Pancreas (tissue), 10 donors: Measurements from ENCODE around the gene EMD. TPM values are rescaled to one million over a fixed set of nuclear protein-coding genes. Genes with fewer than 3 reads are reported as not detected.

Experiments
- ATAC-seq, 4 donors: fragments of 200-7000 bp; cut with Tn5 transposase; one replicate each; pipeline versions ENCODE4 v1.8.0 to v1.9.1; 2020; ENCODE audit warnings: mild to moderate bottlenecking in 4 of 4, moderate library complexity in 4 of 4
- DNase-seq, 6 donors: peaks; one replicate each; pipeline ENCODE4 v3.0.0-alpha.2; 2020
- FAIRE-seq: peaks from 2 replicates; lab custom pipeline; 2012; peaks lifted over from hg19 to GRCh38; lab: Jason Lieb, UNC
- H3K27ac ChIP-seq, 4 donors: fragments of 200-600 bp; sonication (generic); 1 replicate in 3 of 4; 2 replicates in 1 of 4; pipeline versions ENCODE4 v1.5.0 to v1.8.0; 2020
- H3K27me3 ChIP-seq, 4 donors: fragments of 200-600 bp; one replicate each; pipeline ENCODE4 v1.8.0; 2021
- H3K36me3 ChIP-seq, 3 donors: fragments of 200-600 bp; sonication (generic) in 1 of 3; one replicate each; pipeline versions ENCODE4 v1.5.0 to v1.8.0; 2020 to 2021
- H3K4me1 ChIP-seq, 3 donors: fragments of 200-600 bp; one replicate each; pipeline ENCODE4 v1.8.0; 2021
- H3K4me3 ChIP-seq, 4 donors: fragments of 200-600 bp; sonication (generic) in 2 of 4; one replicate each; pipeline versions ENCODE4 v1.5.0 to v1.8.0; 2020 to 2021
- H3K9me3 ChIP-seq, 4 donors: fragments of 200-600 bp; one replicate each; pipeline ENCODE4 v1.8.0; 2021
- WGBS, 2 donors: extraction: QIAGEN DNeasy Blood & Tissue Kit; methylation state at CpG; one replicate each; pipeline ENCODE4 v1.1.7; 2013; 5-methylcytosine and 5-hydroxymethylcytosine counted together
- intact Hi-C, 3 donors: fragments of 100-400 bp; cut with DNase I; formaldehyde crosslinking; loops; one replicate each; pipeline versions ENCODE4 v1.11.1 to v1.14.2; 2022
- polyA plus RNA-seq, 2 donors: library from polyadenylated mRNA; stranded (reverse); fragments of 200-250 nt; gene quantifications; one replicate each; pipeline ENCODE4 v1.2.3, GENCODE V29; 2013
- total RNA-seq, 6 donors: library from RNA; stranded (reverse); fragmentation: NEBNext Ultra II Directional in 4 of 6; extraction: Animal tissue kit (Norgen Biotek cat#: 25700) in 4 of 6; gene quantifications; one replicate each; pipeline versions ENCODE4 v1.2.1 to v1.2.4, GENCODE V29; 2021 to 2023
- TF ChIP-seq, protein P1 (sequence below), 4 donors: fragments of 200-600 bp; sonication (generic) in 3 of 4; IDR thresholded peaks; one replicate each; pipeline versions ENCODE4 v1.5.0 to v1.8.0; 2021; ENCODE audit warnings: antibody characterized with exemption in 4 of 4
- donor health status: healthy with polysubstance abuse.
- donor health status: DM: no; HTN: no; CAD: no; lungs with moderate emphysema.
- donor health status: DM: no; HTN: no; CAD: no.
- donor health status: control.
- donor health status: control.
- donor health status: Bipolar disorder and iron deficiency.
- donor health status: DM: yes; HTN: yes; CAD: no.
- donor health status: DM: no; HTN: no; CAD: no.
- donor health status: DM: no; HTN: no; CAD: no.
- donor health status: DM: yes; HTN: yes; CAD: no.

Gene EMD
- total and polyA plus RNA-seq, 8 donors: 23.1 to 86.7 (median 41.4) TPM

GRCh38 chrX:154356596-154356995 lies 22.5 kb upstream of the EMD start:
- WGBS, 2 donors: 81 to 94% methylated on average over 13 of the region's 13 CpGs
- H3K27ac ChIP-seq: no peak overlapping the region
- TF ChIP-seq, protein P1, sequence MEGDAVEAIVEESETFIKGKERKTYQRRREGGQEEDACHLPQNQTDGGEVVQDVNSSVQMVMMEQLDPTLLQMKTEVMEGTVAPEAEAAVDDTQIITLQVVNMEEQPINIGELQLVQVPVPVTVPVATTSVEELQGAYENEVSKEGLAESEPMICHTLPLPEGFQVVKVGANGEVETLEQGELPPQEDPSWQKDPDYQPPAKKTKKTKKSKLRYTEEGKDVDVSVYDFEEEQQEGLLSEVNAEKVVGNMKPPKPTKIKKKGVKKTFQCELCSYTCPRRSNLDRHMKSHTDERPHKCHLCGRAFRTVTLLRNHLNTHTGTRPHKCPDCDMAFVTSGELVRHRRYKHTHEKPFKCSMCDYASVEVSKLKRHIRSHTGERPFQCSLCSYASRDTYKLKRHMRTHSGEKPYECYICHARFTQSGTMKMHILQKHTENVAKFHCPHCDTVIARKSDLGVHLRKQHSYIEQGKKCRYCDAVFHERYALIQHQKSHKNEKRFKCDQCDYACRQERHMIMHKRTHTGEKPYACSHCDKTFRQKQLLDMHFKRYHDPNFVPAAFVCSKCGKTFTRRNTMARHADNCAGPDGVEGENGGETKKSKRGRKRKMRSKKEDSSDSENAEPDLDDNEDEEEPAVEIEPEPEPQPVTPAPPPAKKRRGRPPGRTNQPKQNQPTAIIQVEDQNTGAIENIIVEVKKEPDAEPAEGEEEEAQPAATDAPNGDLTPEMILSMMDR (IDR thresholded peaks at IDR 0.05): no peak
- peaks cover 0 to 16% (median 0%) of the 10 kb centered on the region in 3 donors for H3K36me3 ChIP-seq
- no peak overlapping the region for H3K4me3 ChIP-seq
- DNase-seq (no peak), FAIRE-seq (no peak), ATAC-seq (no peak)
- H3K27me3 ChIP-seq: no peaks in the 10 kb centered on the region
- H3K4me1 ChIP-seq: no peaks in the 10 kb centered on the region
- no peaks in the 10 kb centered on the region for H3K9me3 ChIP-seq
- intact Hi-C loops: no loop called here

DNA sequence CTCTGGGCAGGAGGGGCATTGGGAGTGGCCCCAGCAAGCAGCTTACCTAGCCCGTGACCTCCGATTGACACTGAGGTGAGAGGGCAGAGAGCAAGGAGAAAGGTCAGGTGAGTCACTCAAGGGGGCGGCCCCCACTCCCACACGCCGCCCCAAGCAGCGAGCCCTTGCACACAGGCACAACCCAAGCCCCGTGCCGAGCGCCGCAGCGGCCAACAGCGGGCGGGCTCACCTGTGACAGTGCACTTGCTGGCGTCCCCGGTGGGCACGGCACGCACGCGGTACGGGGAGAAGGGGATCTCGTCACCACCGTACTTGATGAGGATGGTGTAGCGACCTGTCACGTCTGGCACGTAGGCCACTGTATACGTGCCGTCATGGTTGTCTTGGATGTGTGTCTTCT lies 21.9 kb upstream of the EMD start:
- ATAC-seq (no peak), FAIRE-seq (no peak), DNase-seq (peak in 1 of 6 donors; percentile 73)
- intact Hi-C loops: no loop called here
- 93 to 95% methylated on average over 27 of the region's 27 CpGs for WGBS, 2 donors
- Histone ChIP-seq H3K9me3 (no peaks in the 10 kb centered on the region), H3K36me3 (peaks cover 0 to 16% (median 0%) of the 10 kb centered on the region in 3 donors), H3K4me1 (no peaks in the 10 kb centered on the region), H3K4me3 (no peak overlapping the region), H3K27me3 (no peaks in the 10 kb centered on the region), H3K27ac (no peak overlapping the region)
- TF ChIP-seq, protein P1 (IDR thresholded peaks at IDR 0.05): no peak

DNA sequence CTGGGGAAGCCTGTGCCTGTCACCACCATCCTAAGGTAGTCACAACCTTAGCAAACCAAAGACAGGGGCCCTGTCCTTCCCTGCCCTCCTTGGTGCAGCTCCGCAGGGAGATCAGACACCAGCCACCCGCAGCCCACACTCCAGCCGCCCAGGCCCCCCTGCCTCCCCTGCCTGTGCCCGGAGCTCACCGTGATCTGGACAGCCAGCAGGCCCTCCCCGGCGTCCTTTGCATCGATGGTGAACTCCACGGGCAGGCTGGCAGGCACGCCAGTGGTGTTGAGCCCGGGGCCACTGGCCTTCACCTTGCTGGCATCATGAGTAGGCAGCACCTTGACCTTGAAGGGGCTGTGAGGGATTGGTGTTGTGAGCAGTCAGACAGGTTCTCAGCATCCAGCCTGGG lies 21.1 kb upstream of the EMD start:
- intact Hi-C loops: no loop called here
- H3K9me3 ChIP-seq: no peaks in the 10 kb centered on the region
- peaks cover 0 to 11% (median 0%) of the 10 kb centered on the region in 3 donors for H3K36me3 ChIP-seq
- no peak for FAIRE-seq
- H3K27me3 ChIP-seq: no peaks in the 10 kb centered on the region
- H3K4me1 ChIP-seq: no peaks in the 10 kb centered on the region
- no peak overlapping the region for H3K27ac ChIP-seq
- DNase-seq: peak in 1 of 6 donors; percentile 76
- no peak overlapping the region for H3K4me3 ChIP-seq
- ATAC-seq: no peak
- TF ChIP-seq, protein P1 (IDR thresholded peaks at IDR 0.05): no peak
- WGBS, 2 donors: 83 to 88% methylated on average over 11 of the region's 11 CpGs

- no peaks in the 10 kb centered on the region for H3K4me1 ChIP-seq
- H3K9me3 ChIP-seq: no peaks in the 10 kb centered on the region
- intact Hi-C loops: no loop called here
- H3K36me3 ChIP-seq: peaks cover 0 to 4% (median 0%) of the 10 kb centered on the region in 3 donors
- no peak overlapping the region for H3K27ac ChIP-seq
- FAIRE-seq: no peak
- 49 to 67% methylated on average over 6 of the region's 6 CpGs for WGBS, 2 donors
- no peaks in the 10 kb centered on the region for H3K27me3 ChIP-seq
- H3K4me3 ChIP-seq: no peak overlapping the region
- TF ChIP-seq, protein P1 (IDR thresholded peaks at IDR 0.05): no peak
- peak in 1 of 6 donors; percentile 52 for DNase-seq
- ATAC-seq: no peak
Observed at GRCh38 chrX:154358829-154359228, 20.3 kb upstream of the EMD start.

- 94 to 97% methylated on average over 39 to 41 of the region's 41 CpGs for WGBS, 2 donors
- Histone ChIP-seq H3K4me3 (no peak overlapping the region), H3K4me1 (no peaks in the 10 kb centered on the region), H3K36me3 (peaks cover 0 to 4% (median 0%) of the 10 kb centered on the region in 3 donors), H3K27ac (no peak overlapping the region), H3K27me3 (no peaks in the 10 kb centered on the region), H3K9me3 (no peaks in the 10 kb centered on the region)
- TF ChIP-seq, protein P1 (IDR thresholded peaks at IDR 0.05): no peak
- no peak for ATAC-seq
- FAIRE-seq: no peak
- no peak for DNase-seq
- intact Hi-C loops: no loop called here
Observed at GRCh38 chrX:154359362-154360154, 19.5 kb upstream of the EMD start.
